VCaP (cell line): ENCODE measurements around the gene PADI1.

Source experiments
- H3K27ac ChIP-seq: fragments of 450-650 bp; 2 replicates; pipeline ENCODE4 v1.5.1; 2017
- CTCF ChIP-seq: fragments of 450-650 bp; conservative IDR thresholded peaks from 2 replicates; pipeline ENCODE4 v1.5.1; 2017; ENCODE audit warnings: mild to moderate bottlenecking, moderate library complexity

Gene PADI1

GRCh38 chr1:17190010-17190995 is 14.6 kb upstream of the PADI1 start:
- no peak for TF ChIP-seq CTCF
- no peak overlapping the region for H3K27ac ChIP-seq

GRCh38 chr1:17191990-17192242 is 13.0 kb upstream of the PADI1 start:
- TF ChIP-seq CTCF = no peak
- H3K27ac ChIP-seq = no peak overlapping the region

GRCh38 chr1:17192394-17193221 is 12.3 kb upstream of the PADI1 start:
- TF ChIP-seq CTCF = no peak
- no peak overlapping the region for H3K27ac ChIP-seq

- no peak overlapping the region for H3K27ac ChIP-seq
- no peak for TF ChIP-seq CTCF
Measured at GRCh38 chr1:17193222-17194132, 11.5 kb upstream of the PADI1 start.

- H3K27ac ChIP-seq = no peak overlapping the region
- no peak for TF ChIP-seq CTCF
Measured at GRCh38 chr1:17194133-17194475, 10.8 kb upstream of the PADI1 start.

- no peak for TF ChIP-seq CTCF
- H3K27ac ChIP-seq = no peak overlapping the region
Measured at GRCh38 chr1:17194615-17195528, 10.1 kb upstream of the PADI1 start.
